Keratinocyte (primary cell): ENCODE results near the gene ZNF688. TPM values are rescaled to one million over a fixed set of nuclear protein-coding genes. Genes with fewer than 3 reads are reported as not detected.

ENCODE experiments used
- DNase-seq: peaks from one replicate; pipeline ENCODE4 v3.0.0-alpha.2; 2011; ENCODE audit warnings: low read depth, missing footprints, low spot score
- FAIRE-seq: peaks from 2 replicates; lab custom pipeline; 2011; peaks lifted over from hg19 to GRCh38; lab: Jason Lieb, UNC
- H2AFZ ChIP-seq: 2 replicates; pipeline ENCODE4 v1.6.0; 2012; ENCODE audit warnings: low read length, control low read depth, inconsistent platforms; ENCODE audit not compliant: control insufficient read depth
- H3K27ac ChIP-seq: 2 replicates; pipeline ENCODE4 v1.5.1; 2011; ENCODE audit warnings: low read length; ENCODE audit not compliant: control insufficient read depth, insufficient read depth
- H3K27me3 ChIP-seq: 3 replicates; pipeline ENCODE4 v1.6.0; 2011; ENCODE audit warnings: low read length; ENCODE audit not compliant: control insufficient read depth, insufficient read depth; ENCODE audit errors: extremely low read depth
- H3K36me3 ChIP-seq, 2 experiments: 2 replicates in 1 of 2; 3 replicates in 1 of 2; pipeline ENCODE4 v1.5.1; 2011; ENCODE audit warnings: low read length in 2 of 2, mild to moderate bottlenecking in 1 of 2; ENCODE audit not compliant: control insufficient read depth in 2 of 2, insufficient read depth in 2 of 2; ENCODE audit errors: extremely low read depth in 1 of 2
- H3K4me1 ChIP-seq: 3 replicates; pipeline ENCODE4 v1.5.1; 2011; ENCODE audit warnings: low read length; ENCODE audit not compliant: control insufficient read depth, insufficient read depth; ENCODE audit errors: extremely low read depth
- H3K4me2 ChIP-seq: 3 replicates; pipeline ENCODE4 v1.6.0; 2011; ENCODE audit warnings: low read depth, low read length; ENCODE audit not compliant: control insufficient read depth, insufficient read depth; ENCODE audit errors: extremely low read depth
- H3K4me3 ChIP-seq, 3 experiments: fragments of 200-600 bp in 1 of 3; sonication (generic) in 1 of 3; 2 replicates in 2 of 3; 3 replicates in 1 of 3; pipeline ENCODE4 v1.5.1; 2011 to 2016; ENCODE audit warnings: low read length in 3 of 3, mild to moderate bottlenecking in 3 of 3, control low read depth in 2 of 3, inconsistent platforms in 1 of 3, low read depth in 1 of 3, mixed read lengths in 1 of 3, mixed run types in 1 of 3, moderate library complexity in 1 of 3; ENCODE audit not compliant: control insufficient read depth in 2 of 3, insufficient read depth in 2 of 3; ENCODE audit errors: extremely low read depth in 1 of 3
- H3K79me2 ChIP-seq: 2 replicates; pipeline ENCODE4 v1.6.0; 2012; ENCODE audit warnings: low read length; ENCODE audit not compliant: control insufficient read depth, insufficient read depth
- H3K9ac ChIP-seq: 3 replicates; pipeline ENCODE4 v1.6.0; 2011; ENCODE audit warnings: low read length; ENCODE audit not compliant: control insufficient read depth, insufficient read depth; ENCODE audit errors: extremely low read depth
- H3K9me1 ChIP-seq: 3 replicates; pipeline ENCODE4 v1.6.0; 2011; ENCODE audit warnings: low read length; ENCODE audit not compliant: control insufficient read depth, insufficient read depth; ENCODE audit errors: extremely low read depth
- H3K9me3 ChIP-seq: 2 replicates; pipeline ENCODE4 v1.5.1; 2012; ENCODE audit warnings: low read depth, low read length; ENCODE audit not compliant: control insufficient read depth
- H4K20me1 ChIP-seq: 3 replicates; pipeline ENCODE4 v1.6.0; 2011; ENCODE audit warnings: low read length; ENCODE audit not compliant: control insufficient read depth, insufficient read depth; ENCODE audit errors: extremely low read depth
- EZH2 ChIP-seq: IDR thresholded peaks from one replicate; pipeline ENCODE4 v1.6.1; 2012; ENCODE audit warnings: inconsistent platforms, mild to moderate bottlenecking, low read length, moderate library complexity
- dilution Hi-C: fragments of 300-500 bp; cut with MboI; formaldehyde crosslinking; loops from one replicate; pipeline ENCODE4 v1.7.0; 2020; ENCODE audit warnings: low sequenced_read_pairs; ENCODE audit not compliant: extremely low pct_ligation_motif_present
- polyA plus RNA-seq, 5 experiments: library from polyadenylated mRNA; depleted of rRNA in 3 of 5; stranded (reverse) in 3 of 5; stranded (forward) in 1 of 5; unstranded in 1 of 5; fragments of >200 nt; gene quantifications; 1 replicate in 1 of 5; 2 replicates in 3 of 5; 3 replicates in 1 of 5; pipeline versions ENCODE4 v1.2.1 to v1.2.3, GENCODE V29; 2011 to 2012; ENCODE audit warnings: missing spikeins in 2 of 5, low read depth in 1 of 5, low replicate concordance in 1 of 5
- TF ChIP-seq, protein P1 (sequence below), 3 experiments: IDR thresholded peaks in 1 of 3; conservative IDR thresholded peaks in 1 of 3; optimal IDR thresholded peaks in 1 of 3; 2 replicates in 2 of 3; 3 replicates in 1 of 3; pipeline versions ENCODE3 to v1.5.1; 2011; ENCODE audit warnings: low read length in 3 of 3, mild to moderate bottlenecking in 3 of 3, moderate library complexity in 2 of 3, control low read depth in 1 of 3, inconsistent platforms in 1 of 3; ENCODE audit not compliant: insufficient read depth in 2 of 3; ENCODE audit errors: extremely low read depth in 1 of 3

ZNF688 gene
- polyA plus RNA-seq, 1 donor (not counting 4 experiments of a cell fraction or from before 2014, with no cell fraction given): 4.9 TPM

GRCh38 chr16:30565984-30566383, 5.5 kb downstream of the ZNF688 start:
- Histone ChIP-seq H3K9me3 (no peaks in the 10 kb centered on the region), H3K4me1 (peaks cover 27% of the 10 kb centered on the region), H3K36me3 (no peaks in the 10 kb centered on the region), H4K20me1 (no peaks in the 10 kb centered on the region), H3K4me2 (no peak overlapping the region), H3K27me3 (no peaks in the 10 kb centered on the region), H3K27ac (no peak overlapping the region), H3K79me2 (no peaks in the 10 kb centered on the region), H3K4me3 (no peak overlapping the region), H3K9me1 (no peaks in the 10 kb centered on the region), H2AFZ (no peak overlapping the region), H3K9ac (no peak overlapping the region)
- DNase-seq: no peak
- no peak for TF ChIP-seq EZH2
- TF ChIP-seq, protein P1, sequence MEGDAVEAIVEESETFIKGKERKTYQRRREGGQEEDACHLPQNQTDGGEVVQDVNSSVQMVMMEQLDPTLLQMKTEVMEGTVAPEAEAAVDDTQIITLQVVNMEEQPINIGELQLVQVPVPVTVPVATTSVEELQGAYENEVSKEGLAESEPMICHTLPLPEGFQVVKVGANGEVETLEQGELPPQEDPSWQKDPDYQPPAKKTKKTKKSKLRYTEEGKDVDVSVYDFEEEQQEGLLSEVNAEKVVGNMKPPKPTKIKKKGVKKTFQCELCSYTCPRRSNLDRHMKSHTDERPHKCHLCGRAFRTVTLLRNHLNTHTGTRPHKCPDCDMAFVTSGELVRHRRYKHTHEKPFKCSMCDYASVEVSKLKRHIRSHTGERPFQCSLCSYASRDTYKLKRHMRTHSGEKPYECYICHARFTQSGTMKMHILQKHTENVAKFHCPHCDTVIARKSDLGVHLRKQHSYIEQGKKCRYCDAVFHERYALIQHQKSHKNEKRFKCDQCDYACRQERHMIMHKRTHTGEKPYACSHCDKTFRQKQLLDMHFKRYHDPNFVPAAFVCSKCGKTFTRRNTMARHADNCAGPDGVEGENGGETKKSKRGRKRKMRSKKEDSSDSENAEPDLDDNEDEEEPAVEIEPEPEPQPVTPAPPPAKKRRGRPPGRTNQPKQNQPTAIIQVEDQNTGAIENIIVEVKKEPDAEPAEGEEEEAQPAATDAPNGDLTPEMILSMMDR (optimal IDR thresholded peaks at IDR 0.05 in 1 of 3, IDR thresholded peaks at IDR 0.05 in 1 of 3, conservative IDR thresholded peaks at IDR 0.05 in 1 of 3; ENCODE audit: extremely low read depth in 1 of 3, insufficient read depth in 2 of 3, low read length in 3 of 3): no peak
- dilution Hi-C loops: no loop called here
- no peak for FAIRE-seq

GRCh38 chr16:30565526-30565925, 6.0 kb downstream of the ZNF688 start:
- Histone ChIP-seq H3K27ac (no peak overlapping the region), H3K9ac (no peak overlapping the region), H3K4me1 (peaks cover 25% of the 10 kb centered on the region), H3K9me1 (no peaks in the 10 kb centered on the region), H3K36me3 (no peaks in the 10 kb centered on the region), H3K9me3 (no peaks in the 10 kb centered on the region), H3K79me2 (no peaks in the 10 kb centered on the region), H3K4me3 (no peak overlapping the region), H3K27me3 (no peaks in the 10 kb centered on the region), H3K4me2 (no peak overlapping the region), H4K20me1 (no peaks in the 10 kb centered on the region), H2AFZ (no peak overlapping the region)
- no peak for FAIRE-seq
- DNase-seq: no peak
- TF ChIP-seq, protein P1 (optimal IDR thresholded peaks at IDR 0.05 in 1 of 3, IDR thresholded peaks at IDR 0.05 in 1 of 3, conservative IDR thresholded peaks at IDR 0.05 in 1 of 3; ENCODE audit: extremely low read depth in 1 of 3, insufficient read depth in 2 of 3, low read length in 3 of 3): no peak
- TF ChIP-seq EZH2: no peak
- dilution Hi-C loops: no loop called here
